Activated naive CD4-positive, alpha-beta T cell treated with anti-CD3 and anti-CD28 coated beads, Interleukin-2, amount 10 ng/mL, durations not matched to agents 7 days and 5 days (primary cell): ENCODE data around the gene OR10H2.
A peak's percentile ranks its signal among the peaks of the same experiment; 100 is the strongest.
"Not testable (repeated sequence)": the region's sequence is repeated elsewhere in the genome, so short reads cannot be mapped to it uniquely, and the experiment has no call there.

Source experiments
- CTCF ChIA-PET: fragments of 350-600 bp; sonication (Branson Sonifier 250); formaldehyde crosslinking; loops from one replicate; lab custom pipeline; 2021; ENCODE audit warnings: antibody characterized with exemption; lab: Charles Lee
- DNase-seq: peaks from one replicate; pipeline ENCODE4 v3.0.0-alpha.2; 2020
- H3K27ac Mint-ChIP-seq: one replicate; pipeline ENCODE4 v1.8.0; 2021; ENCODE audit warnings: mild to moderate bottlenecking, moderate library complexity, mixed read lengths
- H3K27me3 Mint-ChIP-seq: one replicate; pipeline ENCODE4 v1.8.0; 2021; ENCODE audit warnings: mild to moderate bottlenecking, mixed read lengths
- H3K36me3 Mint-ChIP-seq: one replicate; pipeline ENCODE4 v1.8.0; 2021; ENCODE audit warnings: mixed read lengths
- H3K4me1 Mint-ChIP-seq: one replicate; pipeline ENCODE4 v1.8.0; 2021; ENCODE audit warnings: mixed read lengths
- H3K4me3 Mint-ChIP-seq: one replicate; pipeline ENCODE4 v1.8.0; 2021; ENCODE audit warnings: mild to moderate bottlenecking, moderate library complexity, mixed read lengths
- H3K9me3 Mint-ChIP-seq: one replicate; pipeline ENCODE4 v1.8.0; 2021; ENCODE audit warnings: mixed read lengths

Gene OR10H2

GRCh38 chr19:15730538-15730937 is 2.7 kb downstream of the OR10H2 start:
- no peak for DNase-seq
- CTCF ChIA-PET = no interaction called here
- Mint-ChIP-seq H3K36me3 (no peaks in the 10 kb centered on the region), H3K4me1 (peaks cover 3% of the 10 kb centered on the region), H3K27ac (no peak overlapping the region), H3K9me3 (no peaks in the 10 kb centered on the region), H3K27me3 (peaks cover 33% of the 10 kb centered on the region), H3K4me3 (no peak overlapping the region)

GRCh38 chr19:15732388-15732787 is 4.6 kb downstream of the OR10H2 start:
- DNase-seq = no peak
- Mint-ChIP-seq H3K9me3 (no peaks in the 10 kb centered on the region), H3K36me3 (no peaks in the 10 kb centered on the region), H3K4me3 (no peak overlapping the region), H3K4me1 (no peaks in the 10 kb centered on the region), H3K27ac (no peak overlapping the region), H3K27me3 (peaks cover 22% of the 10 kb centered on the region)
- CTCF ChIA-PET = no interaction called here

- no peak overlapping the region for H3K4me3 Mint-ChIP-seq
- H3K4me1 Mint-ChIP-seq = no peaks in the 10 kb centered on the region
- DNase-seq = no peak
- H3K27ac Mint-ChIP-seq = no peak overlapping the region
- CTCF ChIA-PET = no interaction called here
- peaks cover 13% of the 10 kb centered on the region for H3K27me3 Mint-ChIP-seq
- no peaks in the 10 kb centered on the region for H3K9me3 Mint-ChIP-seq
- no peaks in the 10 kb centered on the region for H3K36me3 Mint-ChIP-seq
Measured at GRCh38 chr19:15733895-15734294, 6.1 kb downstream of the OR10H2 start.

GRCh38 chr19:15737722-15738121 is 9.9 kb downstream of the OR10H2 start, which contains the start of gene OR10H3:
Gene OR10H3 (plus strand): TSS chr19:15737985. CDS start chr19:15741393, 3,408 bp downstream.
- Mint-ChIP-seq H3K27me3 (peaks cover 14% of the 10 kb centered on the region), H3K4me3 (no peak within 1 kb of the TSS), H3K27ac (no peak within 1 kb of the TSS), H3K9me3 (peaks cover 14% of the 10 kb centered on the region), H3K4me1 (no peaks in the 10 kb centered on the region), H3K36me3 (no peaks in the 10 kb centered on the region)
- CTCF ChIA-PET = no interaction called here
- no peak for DNase-seq

- H3K9me3 Mint-ChIP-seq = peaks cover 14% of the 10 kb centered on the region
- no peak overlapping the region for H3K4me3 Mint-ChIP-seq
- CTCF ChIA-PET = no interaction called here
- no peaks in the 10 kb centered on the region for H3K4me1 Mint-ChIP-seq
- H3K36me3 Mint-ChIP-seq = no peaks in the 10 kb centered on the region
- no peak for DNase-seq
- H3K27ac Mint-ChIP-seq = no peak overlapping the region
- H3K27me3 Mint-ChIP-seq = peaks cover 5% of the 10 kb centered on the region
Measured at GRCh38 chr19:15740785-15741184, 13.0 kb downstream of the OR10H2 start.

GRCh38 chr19:15748239-15748638 is 20.4 kb downstream of the OR10H2 start:
- CTCF ChIA-PET = no interaction called here
- no peak overlapping the region for H3K4me3 Mint-ChIP-seq
- no peaks in the 10 kb centered on the region for H3K9me3 Mint-ChIP-seq
- peaks cover 8% of the 10 kb centered on the region for H3K27me3 Mint-ChIP-seq
- H3K27ac Mint-ChIP-seq = no peak overlapping the region
- H3K4me1 Mint-ChIP-seq = no peaks in the 10 kb centered on the region
- no peaks in the 10 kb centered on the region for H3K36me3 Mint-ChIP-seq
- no peak for DNase-seq

GRCh38 chr19:15758379-15758778 is 30.6 kb downstream of the OR10H2 start:
- H3K4me1 Mint-ChIP-seq = peaks cover 3% of the 10 kb centered on the region
- H3K36me3 Mint-ChIP-seq = no peaks in the 10 kb centered on the region
- H3K27ac Mint-ChIP-seq = no peak overlapping the region
- H3K4me3 Mint-ChIP-seq = no peak overlapping the region
- H3K9me3 Mint-ChIP-seq = no peaks in the 10 kb centered on the region
- DNase-seq = no peak
- CTCF ChIA-PET = no interaction called here
- peaks cover 49% of the 10 kb centered on the region for H3K27me3 Mint-ChIP-seq

GRCh38 chr19:15759962-15760565 is 32.2 kb downstream of the OR10H2 start:
- Mint-ChIP-seq H3K27me3 (peaks cover 47% of the 10 kb centered on the region), H3K4me1 (peaks cover 3% of the 10 kb centered on the region), H3K27ac (no peak overlapping the region), H3K36me3 (no peaks in the 10 kb centered on the region), H3K4me3 (no peak overlapping the region), H3K9me3 (no peaks in the 10 kb centered on the region)
- CTCF ChIA-PET = no interaction called here
- DNase-seq = no peak

GRCh38 chr19:15769586-15769985 is 41.8 kb downstream of the OR10H2 start:
- no peaks in the 10 kb centered on the region for H3K4me1 Mint-ChIP-seq
- H3K4me3 Mint-ChIP-seq = no peak overlapping the region
- H3K36me3 Mint-ChIP-seq = no peaks in the 10 kb centered on the region
- peaks cover 8% of the 10 kb centered on the region for H3K27me3 Mint-ChIP-seq
- H3K27ac Mint-ChIP-seq = no peak overlapping the region
- no peaks in the 10 kb centered on the region for H3K9me3 Mint-ChIP-seq
- CTCF ChIA-PET = no interaction called here
- peak; percentile 39 for DNase-seq

- H3K4me3 Mint-ChIP-seq, H3K27ac Mint-ChIP-seq, DNase-seq, H3K36me3 Mint-ChIP-seq, CTCF ChIA-PET, H3K9me3 Mint-ChIP-seq, H3K4me1 Mint-ChIP-seq: not testable (repeated sequence)
- peaks cover 15% of the 10 kb centered on the region for H3K27me3 Mint-ChIP-seq
Measured at GRCh38 chr19:15774159-15774558, 46.3 kb downstream of the OR10H2 start.

- no peak for DNase-seq
- Mint-ChIP-seq H3K27ac (no peak overlapping the region), H3K27me3 (peaks cover 15% of the 10 kb centered on the region), H3K9me3 (no peaks in the 10 kb centered on the region), H3K4me3 (no peak overlapping the region), H3K36me3 (no peaks in the 10 kb centered on the region), H3K4me1 (no peaks in the 10 kb centered on the region)
- CTCF ChIA-PET = no interaction called here
Measured at GRCh38 chr19:15775249-15775648, 47.4 kb downstream of the OR10H2 start.

GRCh38 chr19:15776264-15776663 is 48.4 kb downstream of the OR10H2 start:
- CTCF ChIA-PET = no interaction called here
- H3K36me3 Mint-ChIP-seq = no peaks in the 10 kb centered on the region
- H3K27me3 Mint-ChIP-seq = peaks cover 15% of the 10 kb centered on the region
- no peaks in the 10 kb centered on the region for H3K9me3 Mint-ChIP-seq
- no peaks in the 10 kb centered on the region for H3K4me1 Mint-ChIP-seq
- H3K27ac Mint-ChIP-seq = no peak overlapping the region
- H3K4me3 Mint-ChIP-seq = no peak overlapping the region
- no peak for DNase-seq

- no peak overlapping the region for H3K4me3 Mint-ChIP-seq
- H3K27ac Mint-ChIP-seq = no peak overlapping the region
- no peaks in the 10 kb centered on the region for H3K9me3 Mint-ChIP-seq
- no peak for DNase-seq
- CTCF ChIA-PET = no interaction called here
- no peaks in the 10 kb centered on the region for H3K36me3 Mint-ChIP-seq
- H3K27me3 Mint-ChIP-seq = peaks cover 15% of the 10 kb centered on the region
- H3K4me1 Mint-ChIP-seq = no peaks in the 10 kb centered on the region
Measured at GRCh38 chr19:15776991-15777970, 49.5 kb downstream of the OR10H2 start.
